H4 (cell line): Measurements from ENCODE around the gene ACAA1. TPM values are rescaled to one million over a fixed set of nuclear protein-coding genes. Genes with fewer than 3 reads are reported as not detected.

Source experiments
- total RNA-seq: library from RNA; depleted of rRNA; stranded (reverse); fragments of >200 nt; shearing (Covaris generic); gene quantifications from 2 replicates; pipeline ENCODE4 v1.2.3, GENCODE V29; 2014; rRNA removed

Gene ACAA1
- total RNA-seq, 1 experiment from 2014 or later = 5.7 TPM

Other genes starting within 250 kb of the ACAA1 start
- gene VILL, start 146.3 kb downstream of the ACAA1 start, total RNA-seq = not detected in 2 replicates
- 2.7 and 7.6 TPM in 2 replicates for gene PLCD1, start 107.5 kb downstream of the ACAA1 start, total RNA-seq
- 0.10 TPM in 1 of 2 replicates, not detected in the other for gene DLEC1, start 97.9 kb downstream of the ACAA1 start, total RNA-seq
- gene MYD88, start 1.5 kb upstream of the ACAA1 start, total RNA-seq = 3.8 and 15.2 TPM in 2 replicates
- gene OXSR1, start 28.4 kb upstream of the ACAA1 start, total RNA-seq = 11.6 and 13.7 TPM in 2 replicates
- gene SLC22A13, start 128.7 kb upstream of the ACAA1 start, total RNA-seq = 0.10 TPM in 1 of 2 replicates, not detected in the other
- not detected in 2 replicates for gene SLC22A14, start 145.2 kb upstream of the ACAA1 start, total RNA-seq
- 0.08 and 1.3 TPM in 2 replicates for gene XYLB, start 209.7 kb upstream of the ACAA1 start, total RNA-seq